Smooth muscle cell (in vitro differentiated cells): Measurements from ENCODE around the gene CALHM3. TPM values are rescaled to one million over a fixed set of nuclear protein-coding genes. Genes with fewer than 3 reads are reported as not detected.

Source experiments
- DNase-seq: peaks from one replicate; lab custom pipeline; 2025; ENCODE audit not compliant: unreplicated experiment; lab: John Stamatoyannopoulos, UW
- H2AFZ ChIP-seq: fragments of 200-600 bp; sonication (generic); 2 replicates; pipeline ENCODE4 v1.6.0; 2016; ENCODE audit warnings: antibody characterized with exemption, low read depth, mild to moderate bottlenecking
- H3F3A ChIP-seq: fragments of 200-600 bp; sonication (generic); 2 replicates; pipeline ENCODE4 v1.6.0; 2017; ENCODE audit warnings: antibody characterized with exemption, low read depth
- H3K27ac ChIP-seq: fragments of 200-600 bp; sonication (generic); 2 replicates; pipeline ENCODE4 v1.5.1; 2016; ENCODE audit warnings: low read depth, mild to moderate bottlenecking
- H3K27me3 ChIP-seq: fragments of 200-600 bp; sonication (generic); 2 replicates; pipeline ENCODE4 v1.6.1; 2016; ENCODE audit warnings: low read depth, mild to moderate bottlenecking
- H3K36me3 ChIP-seq: fragments of 200-600 bp; sonication (generic); 2 replicates; pipeline ENCODE4 v1.5.1; 2016; ENCODE audit warnings: low read depth
- H3K4me1 ChIP-seq: fragments of 200-600 bp; sonication (generic); 2 replicates; pipeline ENCODE4 v1.5.1; 2016; ENCODE audit warnings: low read depth
- H3K4me2 ChIP-seq: fragments of 200-600 bp; sonication (generic); 2 replicates; pipeline ENCODE4 v1.6.0; 2016; ENCODE audit warnings: mild to moderate bottlenecking
- H3K4me3 ChIP-seq: fragments of 200-600 bp; sonication (generic); 2 replicates; pipeline ENCODE4 v1.5.1; 2016; ENCODE audit warnings: mild to moderate bottlenecking
- H3K79me2 ChIP-seq: fragments of 200-600 bp; sonication (generic); 2 replicates; pipeline ENCODE4 v1.6.0; 2016; ENCODE audit warnings: low read depth, mild to moderate bottlenecking
- H3K9ac ChIP-seq: fragments of 200-600 bp; sonication (generic); 2 replicates; pipeline ENCODE4 v1.6.0; 2016; ENCODE audit warnings: low read depth
- H3K9me3 ChIP-seq: fragments of 200-600 bp; sonication (generic); replicated peaks from 2 replicates; pipeline ENCODE4 v1.5.1; 2016; ENCODE audit warnings: low read depth
- H4K20me1 ChIP-seq: fragments of 200-600 bp; sonication (generic); 2 replicates; pipeline ENCODE4 v1.6.0; 2016; ENCODE audit warnings: low read depth
- CTCF ChIP-seq: fragments of 200-600 bp; sonication (generic); IDR thresholded peaks from 2 replicates; pipeline ENCODE4 v1.5.1; 2017; ENCODE audit warnings: borderline replicate concordance, mild to moderate bottlenecking, antibody characterized with exemption; ENCODE audit not compliant: insufficient read depth, poor library complexity, severe bottlenecking
- WGBS: methylation state at CpG from one replicate; pipeline ENCODE4 v1.1.7; 2016; ENCODE audit warnings: low lambda C conversion rate; 5-methylcytosine and 5-hydroxymethylcytosine counted together
- polyA plus RNA-seq: library from polyadenylated mRNA; unstranded; fragments of >200 nt; fragmentation: Nextera tagmentation; extraction: Ambion mirVana; gene quantifications from 2 replicates; pipeline ENCODE4 v1.2.1, GENCODE V29; 2016
- total RNA-seq: library from RNA; depleted of rRNA; stranded (reverse); fragments of >200 nt; gene quantifications from 2 replicates; pipeline ENCODE4 v1.2.3, GENCODE V29; 2014

CALHM3 gene
- total and polyA plus RNA-seq, 2 experiments from 2014 or later: not detected

- H2AFZ ChIP-seq: no peak overlapping the region
- no peak overlapping the region for H3K4me2 ChIP-seq
- H4K20me1 ChIP-seq: no peaks in the 10 kb centered on the region
- no peaks in the 10 kb centered on the region for H3K9me3 ChIP-seq
- no peak for DNase-seq
- no peaks in the 10 kb centered on the region for H3K27me3 ChIP-seq
- no peak overlapping the region for H3K27ac ChIP-seq
- H3K79me2 ChIP-seq: no peaks in the 10 kb centered on the region
- no peaks in the 10 kb centered on the region for H3F3A ChIP-seq
- H3K4me3 ChIP-seq: no peak overlapping the region
- no peaks in the 10 kb centered on the region for H3K36me3 ChIP-seq
- TF ChIP-seq CTCF: no peak
- WGBS: 78% methylated on average over 3 of the region's 3 CpGs
- H3K4me1 ChIP-seq: peaks cover 3% of the 10 kb centered on the region
- H3K9ac ChIP-seq: no peak overlapping the region
Observed at GRCh38 chr10:103466734-103467133, 12.3 kb downstream of the CALHM3 start.

GRCh38 chr10:103465411-103466179 lies 13.4 kb downstream of the CALHM3 start:
- no peak overlapping the region for H3K4me3 ChIP-seq
- H3F3A ChIP-seq: no peaks in the 10 kb centered on the region
- no peaks in the 10 kb centered on the region for H4K20me1 ChIP-seq
- no peak overlapping the region for H3K9ac ChIP-seq
- H3K27me3 ChIP-seq: no peaks in the 10 kb centered on the region
- no peak overlapping the region for H3K27ac ChIP-seq
- no peaks in the 10 kb centered on the region for H3K4me1 ChIP-seq
- no peaks in the 10 kb centered on the region for H3K36me3 ChIP-seq
- no peak for DNase-seq
- H3K9me3 ChIP-seq: no peaks in the 10 kb centered on the region
- no peak for TF ChIP-seq CTCF
- 95% methylated on average over 14 of the region's 14 CpGs for WGBS
- H3K4me2 ChIP-seq: no peak overlapping the region
- no peak overlapping the region for H2AFZ ChIP-seq
- H3K79me2 ChIP-seq: no peaks in the 10 kb centered on the region

GRCh38 chr10:103463499-103463898 lies 15.5 kb downstream of the CALHM3 start:
- H3K79me2 ChIP-seq: no peaks in the 10 kb centered on the region
- no peaks in the 10 kb centered on the region for H3K4me1 ChIP-seq

More at GRCh38 chr10:103463499-103463898, 15.5 kb downstream of the CALHM3 start:
- H2AFZ ChIP-seq: no peak overlapping the region
- H3K36me3 ChIP-seq: no peaks in the 10 kb centered on the region
- no peaks in the 10 kb centered on the region for H3K27me3 ChIP-seq
- no peak overlapping the region for H3K4me2 ChIP-seq
- no peaks in the 10 kb centered on the region for H4K20me1 ChIP-seq
- 72% methylated on average over 4 of the region's 4 CpGs for WGBS
- no peaks in the 10 kb centered on the region for H3K9me3 ChIP-seq
- no peak overlapping the region for H3K4me3 ChIP-seq
- no peaks in the 10 kb centered on the region for H3F3A ChIP-seq
- no peak overlapping the region for H3K27ac ChIP-seq
- no peak for TF ChIP-seq CTCF
- DNase-seq: no peak
- H3K9ac ChIP-seq: no peak overlapping the region
